ENCODE measurements around the gene WWOX. TPM values are rescaled to one million over a fixed set of nuclear protein-coding genes. Genes with fewer than 3 reads are reported as not detected.

The WWOX gene
- total and polyA plus RNA-seq, 2 of the 8 experiments (the other 6 are each of a cell fraction or from before 2014, with no cell fraction given): 5.4 to 16.7 TPM

DNA sequence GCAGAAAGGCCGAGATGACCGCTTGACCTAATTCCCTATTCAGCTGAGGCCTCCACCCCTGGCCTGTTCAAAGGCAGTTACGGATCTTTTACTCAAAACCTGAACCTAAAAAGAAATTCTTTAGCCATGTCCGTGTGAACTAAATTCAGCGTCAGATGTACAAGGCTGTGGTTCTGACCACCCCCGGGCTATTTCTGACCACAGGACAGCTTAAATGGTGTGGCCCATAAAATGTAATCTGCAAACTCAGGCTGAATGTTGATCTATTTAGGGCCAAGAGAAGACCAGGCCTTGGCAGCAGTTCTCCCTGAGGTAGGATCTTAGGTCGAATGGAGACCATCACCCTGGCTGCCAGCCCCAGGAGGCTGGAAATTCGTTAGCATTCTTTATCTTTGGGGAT lies 485.5 kb downstream of the WWOX start:
- no peak overlapping the region for H3K4ac ChIP-seq (replicated peaks; ENCODE audit: insufficient read length, low read depth, low read length)
- H2BK20ac ChIP-seq (ENCODE audit: low read length): no peak overlapping the region
- H3K36me3 ChIP-seq (ENCODE audit: control insufficient read depth in 2 of 4, insufficient read depth in 4 of 4, low read length in 3 of 4): no peaks in the 10 kb centered on the region
- no peak overlapping the region for H3K4me3 ChIP-seq (ENCODE audit: extremely low read depth in 1 of 4, insufficient read depth in 2 of 4, low read depth in 3 of 4, low read length in 4 of 4)
- no peaks in the 10 kb centered on the region for H3K79me2 ChIP-seq (ENCODE audit: control insufficient read depth in 1 of 2, insufficient read depth in 2 of 2, low read length in 2 of 2)
- 90% methylated on average over 8 of the region's 8 CpGs; no CpG with 5 or more reads in 1 of the 2 experiments for WGBS, 2 experiments (ENCODE audit: extremely low coverage in 1 of 2, insufficient coverage in 1 of 2, insufficient read length in 1 of 2, insufficient replicate concordance in 2 of 2, low coverage in 1 of 2, low lambda C conversion rate in 2 of 2, missing lambda C conversion rate in 1 of 2)
- no peaks in the 10 kb centered on the region for H4K20me1 ChIP-seq (replicated peaks in 1 of 2; ENCODE audit: control insufficient read depth in 1 of 2, insufficient read depth in 2 of 2, low read length in 2 of 2)
- CTCF ChIA-PET (ENCODE audit: partially characterized antibody): interaction anchor here (0.7 kb wide), 1 partner anchor 19 kb away, joined by 3 read pairs; no protein-coding TSS in a partner anchor
- H3K23me2 ChIP-seq (ENCODE audit: low read depth, low read length): no peaks in the 10 kb centered on the region
- no peak overlapping the region for H2BK12ac ChIP-seq (ENCODE audit: low read depth, low read length)
- POLR2A ChIA-PET (ENCODE audit: partially characterized antibody): interaction anchor here (0.5 kb wide), 1 partner anchor 331 kb away, joined by 3 read pairs; no protein-coding TSS in a partner anchor
- no peaks in the 10 kb centered on the region for H3K79me1 ChIP-seq (ENCODE audit: low read depth, low read length)
- H3K23ac ChIP-seq (ENCODE audit: insufficient read length): no peak overlapping the region
- H4K8ac ChIP-seq (ENCODE audit: extremely low read depth, insufficient read depth, low read length): peak overlapping the region; percentile 1; the same call in 1 of the 2 replicates
- FAIRE-seq: no peak
- no peak overlapping the region for H4K91ac ChIP-seq (replicated peaks; ENCODE audit: insufficient read length, low read length)
- no peak overlapping the region for H2AK5ac ChIP-seq (ENCODE audit: low read depth, low read length)
- no peak overlapping the region for H3K27ac ChIP-seq (ENCODE audit: low read depth, low read length)
- no peak for DNase-seq (ENCODE audit: low read depth in 1 of 2, low spot score in 2 of 2)
- no peak overlapping the region for H2AFZ ChIP-seq (ENCODE audit: low read length)
- H3K18ac ChIP-seq (ENCODE audit: extremely low read depth, low read length): no peak overlapping the region
- H3K4me1 ChIP-seq (replicated peaks in 1 of 4; ENCODE audit: control insufficient read depth in 3 of 4, insufficient read depth in 4 of 4, low read length in 3 of 4): peaks cover 0 to 5% (median 1%) of the 10 kb centered on the region in 4 experiments; a peak in 1 of 7 replicates
- H3K14ac ChIP-seq (ENCODE audit: insufficient read length): no peak overlapping the region
- H4K5ac ChIP-seq (ENCODE audit: insufficient read length, low read depth, low read length): no peak overlapping the region
- no peak overlapping the region for H3K56ac ChIP-seq (replicated peaks; ENCODE audit: insufficient read length, low read depth, low read length)
- no peaks in the 10 kb centered on the region for H3K27me3 ChIP-seq (replicated peaks in 1 of 4; ENCODE audit: control insufficient read depth in 3 of 4, extremely low read depth in 1 of 4, insufficient read depth in 3 of 4, low read length in 3 of 4)
- no peak overlapping the region for H3K4me2 ChIP-seq (ENCODE audit: insufficient read depth in 1 of 2, low read depth in 2 of 2, low read length in 2 of 2)
- no peak overlapping the region for H2BK5ac ChIP-seq (ENCODE audit: low read depth, low read length)
- no peak overlapping the region for H2BK120ac ChIP-seq (replicated peaks; ENCODE audit: low read depth, low read length)
- no peak overlapping the region for H3K9ac ChIP-seq (replicated peaks in 1 of 4; ENCODE audit: extremely low read depth in 1 of 4, low read depth in 3 of 4, low read length in 3 of 4)
- H3K9me3 ChIP-seq (ENCODE audit: insufficient read depth in 2 of 2, low read depth in 1 of 2, low read length in 1 of 2): no peaks in the 10 kb centered on the region
- H2BK15ac ChIP-seq (ENCODE audit: low read length): no peak overlapping the region
- no peak for TF ChIP-seq HDAC6 (IDR thresholded peaks at IDR 0.05; ENCODE audit: low read depth, low read length)
- no peak for TF ChIP-seq POLR2A (IDR thresholded peaks at IDR 0.05; ENCODE audit: control extremely low read depth in 1 of 2, low read depth in 2 of 2, low read length in 2 of 2)
- TF ChIP-seq, protein P1, sequence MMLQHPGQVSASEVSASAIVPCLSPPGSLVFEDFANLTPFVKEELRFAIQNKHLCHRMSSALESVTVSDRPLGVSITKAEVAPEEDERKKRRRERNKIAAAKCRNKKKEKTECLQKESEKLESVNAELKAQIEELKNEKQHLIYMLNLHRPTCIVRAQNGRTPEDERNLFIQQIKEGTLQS (IDR thresholded peaks at IDR 0.05; ENCODE audit: insufficient read depth, low read depth, low read length): no peak
- TF ChIP-seq TAF7 (optimal IDR thresholded peaks at IDR 0.05; ENCODE audit: borderline replicate concordance, low read depth, low read length): no peak
- TF ChIP-seq CREB1 (IDR thresholded peaks at IDR 0.05): no peak
- TF ChIP-seq, protein P2, sequence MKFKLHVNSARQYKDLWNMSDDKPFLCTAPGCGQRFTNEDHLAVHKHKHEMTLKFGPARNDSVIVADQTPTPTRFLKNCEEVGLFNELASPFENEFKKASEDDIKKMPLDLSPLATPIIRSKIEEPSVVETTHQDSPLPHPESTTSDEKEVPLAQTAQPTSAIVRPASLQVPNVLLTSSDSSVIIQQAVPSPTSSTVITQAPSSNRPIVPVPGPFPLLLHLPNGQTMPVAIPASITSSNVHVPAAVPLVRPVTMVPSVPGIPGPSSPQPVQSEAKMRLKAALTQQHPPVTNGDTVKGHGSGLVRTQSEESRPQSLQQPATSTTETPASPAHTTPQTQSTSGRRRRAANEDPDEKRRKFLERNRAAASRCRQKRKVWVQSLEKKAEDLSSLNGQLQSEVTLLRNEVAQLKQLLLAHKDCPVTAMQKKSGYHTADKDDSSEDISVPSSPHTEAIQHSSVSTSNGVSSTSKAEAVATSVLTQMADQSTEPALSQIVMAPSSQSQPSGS (IDR thresholded peaks at IDR 0.05; ENCODE audit: low read length): no peak
- no peak for TF ChIP-seq POU5F1 (IDR thresholded peaks at IDR 0.05; ENCODE audit: low read depth, low read length)
- TF ChIP-seq NRF1 (IDR thresholded peaks at IDR 0.05; ENCODE audit: low read depth, low read length): no peak
- no peak for TF ChIP-seq SP1 (IDR thresholded peaks at IDR 0.05; ENCODE audit: low read depth, low read length)
- no peak for TF ChIP-seq EP300 (IDR thresholded peaks at IDR 0.05; ENCODE audit: borderline replicate concordance in 1 of 2, low read depth in 2 of 2, low read length in 2 of 2)
- TF ChIP-seq, protein P3, sequence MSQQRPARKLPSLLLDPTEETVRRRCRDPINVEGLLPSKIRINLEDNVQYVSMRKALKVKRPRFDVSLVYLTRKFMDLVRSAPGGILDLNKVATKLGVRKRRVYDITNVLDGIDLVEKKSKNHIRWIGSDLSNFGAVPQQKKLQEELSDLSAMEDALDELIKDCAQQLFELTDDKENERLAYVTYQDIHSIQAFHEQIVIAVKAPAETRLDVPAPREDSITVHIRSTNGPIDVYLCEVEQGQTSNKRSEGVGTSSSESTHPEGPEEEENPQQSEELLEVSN (IDR thresholded peaks at IDR 0.05): no peak
- no peak for TF ChIP-seq KDM1A (IDR thresholded peaks at IDR 0.05; ENCODE audit: borderline replicate concordance, low read length)

Data from H1 (cell line).